Glutamatergic neuron (in vitro differentiated cells): Measurements from ENCODE around the gene GTF2F2. TPM values are rescaled to one million over a fixed set of nuclear protein-coding genes. Genes with fewer than 3 reads are reported as not detected.

Experiments used
- DNase-seq: peaks from one replicate; pipeline ENCODE4 v3.0.0; 2022
- H3K27ac Mint-ChIP-seq: one replicate; pipeline ENCODE4 v1.8.0; 2020; ENCODE audit warnings: mild to moderate bottlenecking, mixed read lengths, inconsistent platforms; ENCODE audit not compliant: unreplicated experiment
- H3K27me3 Mint-ChIP-seq: one replicate; pipeline ENCODE4 v1.8.0; 2020; ENCODE audit warnings: mild to moderate bottlenecking, moderate library complexity, mixed read lengths, inconsistent platforms; ENCODE audit not compliant: unreplicated experiment
- H3K36me3 Mint-ChIP-seq: one replicate; pipeline ENCODE4 v1.8.0; 2020; ENCODE audit warnings: mild to moderate bottlenecking, mixed read lengths, inconsistent platforms; ENCODE audit not compliant: unreplicated experiment
- H3K4me1 Mint-ChIP-seq: one replicate; pipeline ENCODE4 v1.8.0; 2020; ENCODE audit warnings: mild to moderate bottlenecking, low read depth, mixed read lengths, inconsistent platforms; ENCODE audit not compliant: unreplicated experiment
- H3K4me3 Mint-ChIP-seq: one replicate; pipeline ENCODE4 v1.8.0; 2020; ENCODE audit warnings: mild to moderate bottlenecking, mixed read lengths, inconsistent platforms; ENCODE audit not compliant: unreplicated experiment
- H3K9me3 Mint-ChIP-seq: one replicate; pipeline ENCODE4 v1.8.0; 2020; ENCODE audit warnings: mild to moderate bottlenecking, moderate library complexity, mixed read lengths, inconsistent platforms; ENCODE audit not compliant: unreplicated experiment
- total RNA-seq: library from RNA; stranded (reverse); fragmentation: NEBNext Ultra II Directional; extraction: Animal tissue kit (Norgen Biotek cat#: 25700); gene quantifications from one replicate; pipeline ENCODE4 v1.2.1, GENCODE V29; 2021; ENCODE audit not compliant: unreplicated experiment
- TF ChIP-seq, protein P1 (sequence below): fragments of 200-600 bp; sonication (generic); IDR thresholded peaks from one replicate; pipeline ENCODE4 v1.5.0; 2021; ENCODE audit not compliant: partially characterized antibody, unreplicated experiment

Gene GTF2F2
- total RNA-seq, 1 donor from 2014 or later, result 25.9 TPM

DNA sequence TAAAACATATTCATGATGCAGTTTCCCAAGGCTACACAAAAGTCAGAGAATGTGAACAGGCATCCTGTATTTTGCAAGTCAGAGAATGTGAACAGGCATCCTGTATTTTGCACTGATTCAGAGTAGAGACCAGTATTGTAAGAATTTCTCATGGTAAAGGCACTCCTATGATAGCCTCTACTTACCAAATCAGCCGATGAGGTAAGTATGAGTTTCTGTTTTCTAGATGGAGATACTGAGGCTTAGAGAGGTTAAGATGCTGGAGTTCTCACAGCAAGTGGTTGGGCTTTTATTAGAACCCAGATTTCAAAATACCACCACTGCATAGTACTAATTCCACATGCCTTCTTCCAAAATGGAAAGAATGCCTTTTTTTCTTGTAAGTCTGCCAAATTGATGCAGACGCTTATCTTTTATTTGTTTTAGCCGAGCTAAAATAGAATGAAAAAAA is 208.4 kb downstream of the GTF2F2 start:
- H3K36me3 Mint-ChIP-seq, result no peaks in the 10 kb centered on the region
- H3K4me3 Mint-ChIP-seq, result no peak overlapping the region
- H3K27me3 Mint-ChIP-seq, result peaks cover 5% of the 10 kb centered on the region
- TF ChIP-seq, protein P1, sequence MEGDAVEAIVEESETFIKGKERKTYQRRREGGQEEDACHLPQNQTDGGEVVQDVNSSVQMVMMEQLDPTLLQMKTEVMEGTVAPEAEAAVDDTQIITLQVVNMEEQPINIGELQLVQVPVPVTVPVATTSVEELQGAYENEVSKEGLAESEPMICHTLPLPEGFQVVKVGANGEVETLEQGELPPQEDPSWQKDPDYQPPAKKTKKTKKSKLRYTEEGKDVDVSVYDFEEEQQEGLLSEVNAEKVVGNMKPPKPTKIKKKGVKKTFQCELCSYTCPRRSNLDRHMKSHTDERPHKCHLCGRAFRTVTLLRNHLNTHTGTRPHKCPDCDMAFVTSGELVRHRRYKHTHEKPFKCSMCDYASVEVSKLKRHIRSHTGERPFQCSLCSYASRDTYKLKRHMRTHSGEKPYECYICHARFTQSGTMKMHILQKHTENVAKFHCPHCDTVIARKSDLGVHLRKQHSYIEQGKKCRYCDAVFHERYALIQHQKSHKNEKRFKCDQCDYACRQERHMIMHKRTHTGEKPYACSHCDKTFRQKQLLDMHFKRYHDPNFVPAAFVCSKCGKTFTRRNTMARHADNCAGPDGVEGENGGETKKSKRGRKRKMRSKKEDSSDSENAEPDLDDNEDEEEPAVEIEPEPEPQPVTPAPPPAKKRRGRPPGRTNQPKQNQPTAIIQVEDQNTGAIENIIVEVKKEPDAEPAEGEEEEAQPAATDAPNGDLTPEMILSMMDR, result no peak
- no peak overlapping the region for H3K27ac Mint-ChIP-seq
- H3K4me1 Mint-ChIP-seq, result peaks cover 29% of the 10 kb centered on the region
- DNase-seq, result no peak
- peaks cover 1% of the 10 kb centered on the region for H3K9me3 Mint-ChIP-seq

DNA sequence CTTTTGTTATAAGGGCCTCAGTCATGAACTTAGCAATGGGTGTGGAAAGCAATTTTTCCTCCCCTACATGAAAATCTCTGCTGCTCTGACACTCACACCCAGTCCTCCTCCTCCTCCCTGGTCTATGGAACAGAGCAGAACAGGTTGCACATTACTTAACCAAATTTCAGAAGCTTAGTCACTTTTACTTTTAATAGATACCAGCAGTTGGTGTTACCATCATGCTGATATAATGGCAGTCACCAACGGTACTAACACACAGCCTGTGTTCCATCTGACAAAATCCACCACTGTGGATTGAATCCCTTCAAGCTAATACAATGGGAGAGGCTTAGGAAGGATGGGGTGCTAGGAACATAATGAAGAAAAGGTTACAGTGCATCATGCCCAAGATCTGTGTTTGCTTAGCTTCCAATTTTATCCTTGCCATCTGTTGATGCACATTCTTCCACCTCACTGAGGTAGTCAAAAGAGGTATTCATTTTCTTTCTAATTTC is 210.9 kb downstream of the GTF2F2 start:
- Mint-ChIP-seq H3K27ac (no peak overlapping the region), H3K9me3 (peaks cover 1% of the 10 kb centered on the region)
- TF ChIP-seq, protein P1, result no peak

DNA sequence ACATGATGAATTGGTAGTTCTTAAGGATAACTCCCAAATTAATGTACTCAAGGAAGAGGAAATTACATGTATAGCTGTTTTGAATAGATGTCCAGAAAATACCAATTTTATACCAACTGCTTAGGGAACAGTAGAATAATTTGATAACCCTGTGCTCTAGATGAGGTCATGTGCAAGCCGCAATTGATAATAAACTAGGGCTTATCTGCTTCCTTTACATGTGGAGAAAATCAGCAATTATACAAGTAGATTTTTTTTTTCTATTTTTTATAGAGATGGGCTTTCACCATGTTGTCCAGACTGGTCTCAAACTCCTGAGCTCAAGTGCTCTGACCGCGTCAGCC is 211.4 kb downstream of the GTF2F2 start:
- Mint-ChIP-seq H3K4me3 (no peak overlapping the region), H3K9me3 (peaks cover 1% of the 10 kb centered on the region), H3K27me3 (peaks cover 4% of the 10 kb centered on the region), H3K4me1 (peaks cover 28% of the 10 kb centered on the region), H3K36me3 (peaks cover 8% of the 10 kb centered on the region), H3K27ac (no peak overlapping the region)
- DNase-seq, result no peak
- TF ChIP-seq, protein P1, result no peak

More for the DNA sequence above, 210.9 kb downstream of the GTF2F2 start:
- no peak for DNase-seq
- no peak overlapping the region for H3K4me3 Mint-ChIP-seq
- H3K36me3 Mint-ChIP-seq, result peaks cover 4% of the 10 kb centered on the region
- peaks cover 3% of the 10 kb centered on the region for H3K27me3 Mint-ChIP-seq
- peaks cover 26% of the 10 kb centered on the region for H3K4me1 Mint-ChIP-seq

DNA sequence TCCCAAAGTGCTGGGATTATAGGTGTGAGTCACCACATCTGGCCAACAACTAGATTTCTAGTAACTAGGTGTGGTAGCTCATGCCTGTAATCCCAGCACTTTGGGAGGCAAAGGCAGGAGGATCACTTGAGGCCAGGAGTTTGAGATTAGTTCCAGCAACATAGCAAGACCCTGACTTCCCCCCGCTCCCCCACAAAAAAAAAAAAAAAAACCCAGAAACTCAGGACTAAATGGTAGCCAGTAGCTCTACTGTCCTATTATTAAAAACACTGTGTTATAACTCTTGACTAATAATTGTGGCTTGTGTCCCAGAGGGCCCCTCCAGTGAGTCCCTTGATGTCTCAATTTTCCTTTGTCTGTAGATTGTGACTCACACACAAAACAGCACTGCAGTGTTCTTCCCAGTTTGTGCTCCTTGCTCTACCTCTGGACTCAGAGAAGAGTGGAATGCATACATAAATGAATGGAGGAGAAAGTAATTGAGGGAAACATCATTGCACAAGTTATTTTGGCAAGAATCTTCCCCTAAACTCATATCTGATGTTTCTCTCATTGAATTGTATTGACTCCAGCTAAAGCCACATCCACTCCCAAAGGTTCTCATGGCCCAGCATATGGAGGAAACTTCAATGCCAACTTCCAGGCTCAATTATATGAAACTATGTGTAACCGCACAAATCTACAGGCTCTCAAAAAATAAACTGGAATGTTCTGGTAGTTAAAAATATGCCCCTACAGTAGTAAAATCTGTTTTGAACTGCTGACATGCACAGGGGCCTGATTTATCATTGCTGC is 211.9 kb downstream of the GTF2F2 start:
- no peak for DNase-seq
- H3K4me3 Mint-ChIP-seq, result peak overlapping the region; percentile 28
- peaks cover 1% of the 10 kb centered on the region for H3K9me3 Mint-ChIP-seq
- peaks cover 4% of the 10 kb centered on the region for H3K27me3 Mint-ChIP-seq
- TF ChIP-seq, protein P1, result no peak
- peaks cover 8% of the 10 kb centered on the region for H3K36me3 Mint-ChIP-seq
- peaks cover 28% of the 10 kb centered on the region for H3K4me1 Mint-ChIP-seq
- peak overlapping the region; percentile 92 for H3K27ac Mint-ChIP-seq

DNA sequence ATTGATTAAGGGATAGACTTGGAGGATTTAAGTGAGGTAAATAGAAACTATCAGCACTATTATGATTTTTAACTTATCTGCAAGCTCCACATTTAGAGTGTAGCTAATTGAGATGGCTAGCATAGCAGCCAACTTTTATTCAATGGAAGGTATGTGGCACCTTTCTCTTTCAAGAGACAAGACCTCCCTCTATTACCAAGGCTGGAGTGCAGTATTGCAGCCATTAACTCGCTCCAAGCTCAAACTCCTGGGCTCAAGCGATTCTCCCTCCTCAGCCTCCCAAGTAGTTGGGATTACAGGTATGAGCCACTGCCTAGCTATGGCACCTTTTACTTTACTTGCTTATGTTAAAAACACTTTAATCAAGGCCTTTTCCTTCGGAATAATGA is 212.5 kb downstream of the GTF2F2 start:
- Mint-ChIP-seq H3K27me3 (peaks cover 4% of the 10 kb centered on the region), H3K4me3 (peak overlapping the region; percentile 28), H3K36me3 (peaks cover 8% of the 10 kb centered on the region), H3K27ac (peak overlapping the region; percentile 92), H3K9me3 (peaks cover 1% of the 10 kb centered on the region), H3K4me1 (peaks cover 28% of the 10 kb centered on the region)
- DNase-seq, result no peak
- TF ChIP-seq, protein P1, result no peak
